Measurements from ENCODE around the gene PHLDB1. TPM values are rescaled to one million over a fixed set of nuclear protein-coding genes. Genes with fewer than 3 reads are reported as not detected.
"Not testable (repeated sequence)": the region's sequence is repeated elsewhere in the genome, so short reads cannot be mapped to it uniquely, and the experiment has no call there.

The PHLDB1 gene
- total and polyA plus RNA-seq, 7 donors: 12.6 to 45.8 (median 27.7) TPM

DNA sequence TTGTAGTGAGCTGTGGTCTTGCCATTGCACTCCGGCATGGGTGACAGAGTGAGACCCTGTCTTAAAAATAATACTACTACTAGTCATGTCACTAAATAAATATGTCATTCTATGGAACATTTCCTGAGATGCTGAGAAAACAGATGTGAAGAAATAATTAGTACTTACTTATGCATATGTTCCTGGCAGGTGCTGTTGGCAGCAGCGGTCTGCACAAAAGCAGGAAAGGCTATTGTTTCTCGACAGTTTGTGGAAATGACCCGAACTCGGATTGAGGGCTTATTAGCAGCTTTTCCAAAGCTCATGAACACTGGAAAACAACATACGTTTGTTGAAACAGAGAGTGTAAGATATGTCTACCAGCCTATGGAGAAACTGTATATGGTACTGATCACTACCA is 26.4 kb upstream of the PHLDB1 start:
- no peaks in the 10 kb centered on the region for H3K9me3 ChIP-seq
- H3K4me1 ChIP-seq: peaks cover 37% of the 10 kb centered on the region
- peak overlapping the region; percentile 19 for H3K27ac ChIP-seq
- 60 to 65% (median 61%) methylated on average over 6 of the region's 6 CpGs for WGBS, 3 donors
- H3K4me3 ChIP-seq: no peak overlapping the region
- no peak for DNase-seq
- no peaks in the 10 kb centered on the region for H3K27me3 ChIP-seq (ENCODE audit: insufficient read depth in 3 of 3, low read length in 2 of 3)
- no peak for ATAC-seq
- TF ChIP-seq CTCF (IDR thresholded peaks at IDR 0.05): no peak
- peaks cover 10 to 47% of the 10 kb centered on the region in 2 donors for H3K36me3 ChIP-seq (ENCODE audit: insufficient read depth in 1 of 2, low read depth in 1 of 2)
- intact Hi-C loops (cut with DNase I): loop anchor here in 1 of 2 donors (10.0 kb wide), 1 partner anchor 174 kb away; no protein-coding TSS in a partner anchor

DNA sequence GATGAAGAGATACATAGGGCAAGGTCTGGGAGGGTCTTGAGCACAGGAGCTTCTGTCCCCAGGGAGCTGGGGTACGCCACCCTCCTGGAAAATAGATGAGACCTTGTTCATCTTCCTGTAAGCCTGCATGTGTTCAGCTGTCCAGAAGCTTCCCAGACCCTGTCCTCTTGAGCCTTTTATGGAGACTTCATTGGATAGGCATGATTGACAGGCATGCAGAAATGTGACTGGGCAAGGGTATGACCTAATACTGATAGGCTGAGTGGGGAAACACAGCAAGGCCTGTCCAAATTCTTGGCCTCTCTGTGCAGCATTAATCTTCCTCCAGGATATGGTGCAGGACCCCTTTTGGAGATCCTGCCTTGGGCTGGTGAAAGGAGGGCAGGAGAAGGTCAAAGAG is 19.5 kb upstream of the PHLDB1 start:
- Histone ChIP-seq H3K4me3 (no peak overlapping the region), H3K36me3 (ENCODE audit: insufficient read depth in 1 of 2, low read depth in 1 of 2) (peaks cover 11 to 100% of the 10 kb centered on the region in 2 donors), H3K27me3 (ENCODE audit: insufficient read depth in 3 of 3, low read length in 2 of 3) (no peaks in the 10 kb centered on the region), H3K4me1 (peaks cover 5% of the 10 kb centered on the region), H3K27ac (no peak overlapping the region), H3K9me3 (no peaks in the 10 kb centered on the region)
- WGBS, 3 donors: 93 to 100% (median 96%) methylated on average over 1 of the region's 1 CpG
- no peak for ATAC-seq
- TF ChIP-seq CTCF (IDR thresholded peaks at IDR 0.05): no peak
- DNase-seq: no peak
- intact Hi-C loops (cut with DNase I): loop anchor here in 1 of 2 donors (10.0 kb wide), 1 partner anchor 167 kb away; no protein-coding TSS in a partner anchor

DNA sequence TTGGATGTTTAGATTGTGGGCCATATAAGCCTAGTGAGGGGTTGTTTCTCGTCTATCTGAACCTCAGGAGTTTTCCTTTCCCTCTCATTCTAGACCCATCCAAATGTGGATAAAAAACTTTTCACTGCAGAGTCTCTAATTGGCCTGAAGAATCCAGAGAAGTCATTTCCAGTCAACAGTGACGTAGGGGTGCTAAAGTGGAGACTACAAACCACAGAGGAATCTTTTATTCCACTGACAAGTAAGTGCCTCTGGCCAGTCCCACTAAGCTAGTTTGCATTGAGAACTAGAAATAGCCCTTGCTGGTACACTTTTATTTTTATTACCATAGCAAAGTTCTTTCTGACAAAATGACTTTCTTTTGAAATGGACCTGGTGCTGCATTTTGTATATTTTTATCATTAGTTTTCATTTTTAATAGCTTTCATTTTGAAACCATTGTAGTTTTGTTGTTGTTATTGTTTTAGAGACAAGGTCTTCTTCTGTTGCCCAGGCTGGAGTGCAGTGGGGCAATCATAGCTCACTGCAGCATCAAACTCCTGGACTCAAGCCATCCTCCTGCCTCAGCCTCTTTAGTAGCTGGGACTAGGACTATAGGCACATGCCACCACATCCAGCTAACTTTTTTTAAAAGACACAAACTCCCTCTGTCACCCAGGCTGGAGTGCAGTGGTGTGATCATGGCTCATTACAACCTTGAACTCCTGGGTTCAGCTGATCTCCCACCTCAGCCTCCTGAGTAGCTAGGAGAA is 14.6 kb upstream of the PHLDB1 start:
- no peak for ATAC-seq
- TF ChIP-seq CTCF (IDR thresholded peaks at IDR 0.05): no peak
- intact Hi-C loops (cut with DNase I): no loop called here
- Histone ChIP-seq H3K27me3 (ENCODE audit: insufficient read depth in 3 of 3, low read length in 2 of 3) (no peaks in the 10 kb centered on the region), H3K4me3 (no peak overlapping the region), H3K9me3 (no peaks in the 10 kb centered on the region), H3K36me3 (ENCODE audit: insufficient read depth in 1 of 2, low read depth in 1 of 2) (peaks cover 3 to 99% of the 10 kb centered on the region in 2 donors), H3K27ac (peak overlapping the region; percentile 17), H3K4me1 (peaks cover 5% of the 10 kb centered on the region)
- 77 to 94% (median 82%) methylated on average over 2 of the region's 2 CpGs for WGBS, 3 donors
- no peak for DNase-seq

DNA sequence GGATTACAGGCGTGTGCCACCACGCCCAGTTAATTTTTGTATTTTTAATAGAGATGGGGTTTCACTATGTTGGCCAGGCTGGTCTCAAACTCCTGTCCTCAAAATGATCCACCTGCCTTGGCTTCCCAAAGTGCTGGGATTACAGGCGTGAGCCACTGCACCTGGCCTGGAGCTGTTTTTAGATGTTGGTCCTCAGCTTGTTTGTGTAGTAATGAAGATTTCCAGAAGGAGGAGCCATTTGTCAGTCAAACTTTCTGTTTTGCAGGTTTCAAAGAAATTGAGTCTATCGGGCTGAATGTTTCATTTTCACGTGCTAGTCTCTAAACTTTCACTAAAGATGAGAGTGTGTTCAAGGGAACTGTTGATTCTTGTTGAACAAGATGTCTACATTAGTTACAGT is 12.4 kb upstream of the PHLDB1 start:
- H3K4me3 ChIP-seq; DNase-seq; H3K4me1 ChIP-seq; H3K9me3 ChIP-seq; H3K27me3 ChIP-seq (ENCODE audit: insufficient read depth in 3 of 3, low read length in 2 of 3); intact Hi-C loops (cut with DNase I): not testable (repeated sequence)
- peak in 3 of 4 donors; percentile 28 to 49 (median 41) for ATAC-seq
- peaks cover 3 to 99% of the 10 kb centered on the region in 2 donors for H3K36me3 ChIP-seq (ENCODE audit: insufficient read depth in 1 of 2, low read depth in 1 of 2)
- peak overlapping the region; percentile 25 for H3K27ac ChIP-seq
- 37 to 53% (median 44%) methylated on average over 5 of the region's 5 CpGs for WGBS, 3 donors
- TF ChIP-seq CTCF (IDR thresholded peaks at IDR 0.05): peak; percentile 59
